ENCODE data around the gene SLC22A23.

Gene SLC22A23

GRCh38 chr6:3348821-3349220 is 108.0 kb downstream of the SLC22A23 start:
- no peak for DNase-seq (ENCODE audit: insufficient read length, low spot score)
- TF ChIP-seq POLR2A (IDR thresholded peaks at IDR 0.05; ENCODE audit: low read depth, low read length), result no peak
- FAIRE-seq, result no peak

GRCh38 chr6:3347826-3348225 is 109.0 kb downstream of the SLC22A23 start:
- DNase-seq (ENCODE audit: insufficient read length, low spot score) (no peak), FAIRE-seq (no peak)
- no peak for TF ChIP-seq POLR2A (IDR thresholded peaks at IDR 0.05; ENCODE audit: low read depth, low read length)

- TF ChIP-seq POLR2A (IDR thresholded peaks at IDR 0.05; ENCODE audit: low read depth, low read length), result no peak
- no peak for DNase-seq (ENCODE audit: insufficient read length, low spot score)
Observed at GRCh38 chr6:3347247-3347646, 109.6 kb downstream of the SLC22A23 start.

GRCh38 chr6:3346476-3346875 is 110.4 kb downstream of the SLC22A23 start:
- FAIRE-seq (no peak), DNase-seq (ENCODE audit: insufficient read length, low spot score) (no peak)
- TF ChIP-seq POLR2A (IDR thresholded peaks at IDR 0.05; ENCODE audit: low read depth, low read length), result no peak

More at GRCh38 chr6:3347247-3347646, 109.6 kb downstream of the SLC22A23 start:
- no peak for FAIRE-seq

- FAIRE-seq (no peak), DNase-seq (ENCODE audit: insufficient read length, low spot score) (no peak)
- TF ChIP-seq POLR2A (IDR thresholded peaks at IDR 0.05; ENCODE audit: low read depth, low read length), result no peak
Observed at GRCh38 chr6:3345836-3346235, 111.0 kb downstream of the SLC22A23 start.

- TF ChIP-seq POLR2A (IDR thresholded peaks at IDR 0.05; ENCODE audit: low read depth, low read length), result no peak
- no peak for FAIRE-seq
- DNase-seq (ENCODE audit: insufficient read length, low spot score), result no peak
Observed at GRCh38 chr6:3343089-3343883, 113.6 kb downstream of the SLC22A23 start.

- FAIRE-seq (peak; percentile 48), DNase-seq (ENCODE audit: insufficient read length, low spot score) (peak; percentile 43)
- no peak for TF ChIP-seq POLR2A (IDR thresholded peaks at IDR 0.05; ENCODE audit: low read depth, low read length)
Observed at GRCh38 chr6:3341467-3341866, 115.4 kb downstream of the SLC22A23 start.

- no peak for FAIRE-seq
- DNase-seq (ENCODE audit: insufficient read length, low spot score), result no peak
- no peak for TF ChIP-seq POLR2A (IDR thresholded peaks at IDR 0.05; ENCODE audit: low read depth, low read length)
Observed at GRCh38 chr6:3340894-3341293, 116.0 kb downstream of the SLC22A23 start.

GRCh38 chr6:3340358-3340802 is 116.5 kb downstream of the SLC22A23 start:
- FAIRE-seq (no peak), DNase-seq (ENCODE audit: insufficient read length, low spot score) (no peak)
- TF ChIP-seq POLR2A (IDR thresholded peaks at IDR 0.05; ENCODE audit: low read depth, low read length), result no peak

GRCh38 chr6:3339811-3340210 is 117.0 kb downstream of the SLC22A23 start:
- DNase-seq (ENCODE audit: insufficient read length, low spot score) (no peak), FAIRE-seq (no peak)
- no peak for TF ChIP-seq POLR2A (IDR thresholded peaks at IDR 0.05; ENCODE audit: low read depth, low read length)

- FAIRE-seq, result no peak
- peak; percentile 69 for DNase-seq (ENCODE audit: insufficient read length, low spot score)
- no peak for TF ChIP-seq POLR2A (IDR thresholded peaks at IDR 0.05; ENCODE audit: low read depth, low read length)
Observed at GRCh38 chr6:3337521-3338350, 119.1 kb downstream of the SLC22A23 start.

GRCh38 chr6:3336859-3337515 is 119.9 kb downstream of the SLC22A23 start:
- DNase-seq (ENCODE audit: insufficient read length, low spot score) (no peak), FAIRE-seq (no peak)
- TF ChIP-seq POLR2A (IDR thresholded peaks at IDR 0.05; ENCODE audit: low read depth, low read length), result no peak

- TF ChIP-seq POLR2A (IDR thresholded peaks at IDR 0.05; ENCODE audit: low read depth, low read length), result no peak
- DNase-seq (ENCODE audit: insufficient read length, low spot score), result no peak
- no peak for FAIRE-seq
Observed at GRCh38 chr6:3336066-3336786, 120.6 kb downstream of the SLC22A23 start.
